HG02678 (cell line): ENCODE measurements around the gene SALL1.

Source experiments
- ATAC-seq: cut with Tn5 transposase; IDR thresholded peaks from one replicate; pipeline ENCODE4 v1.9.1; 2021; ENCODE audit warnings: mild to moderate bottlenecking, moderate library complexity; ENCODE audit not compliant: unreplicated experiment

Gene SALL1

GRCh38 chr16:51114382-51114781 lies 36.7 kb downstream of the SALL1 start:
- ATAC-seq = no peak

DNA sequence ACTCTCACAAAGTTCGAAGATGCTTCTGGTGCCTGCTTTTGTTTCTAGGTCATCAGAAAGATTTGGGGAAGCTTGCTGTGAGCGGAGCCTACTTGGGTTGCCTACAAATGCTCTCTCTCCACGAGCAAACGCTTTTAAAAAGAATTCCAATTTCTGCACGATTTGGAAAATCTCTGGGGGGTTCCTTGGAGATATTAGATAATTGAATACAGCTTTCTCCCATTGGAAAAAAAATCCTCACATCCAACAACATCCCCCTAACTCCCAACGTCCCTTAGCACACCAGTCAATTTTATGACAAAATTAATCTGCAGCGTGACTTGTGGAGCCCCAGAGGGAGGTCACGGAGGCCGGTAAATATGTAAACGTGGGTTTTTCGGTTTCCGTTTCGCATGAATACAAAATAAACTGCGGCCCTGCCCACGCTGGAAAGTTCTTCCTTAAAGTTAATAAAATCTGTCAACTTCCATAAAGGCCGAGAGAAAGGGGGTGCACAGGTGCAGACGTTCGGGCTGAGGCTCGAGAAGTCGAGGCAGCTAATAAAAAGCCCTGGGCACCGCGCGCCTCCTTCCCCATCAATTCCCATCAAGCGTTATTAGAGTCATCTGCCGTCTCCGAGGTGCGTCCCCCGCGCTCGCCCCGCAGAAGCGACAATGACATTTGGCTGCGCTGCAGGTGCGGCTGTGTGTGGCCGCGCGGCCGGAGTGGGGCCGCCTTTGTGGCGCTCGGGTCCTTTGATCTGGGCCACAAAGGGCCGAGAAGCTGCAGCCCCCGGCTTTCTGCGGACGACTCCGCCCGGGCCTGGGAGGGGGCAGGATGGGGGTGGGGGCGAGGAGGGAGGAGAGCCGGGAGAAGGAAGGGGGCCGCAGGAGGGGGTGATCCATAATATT lies 37.6 kb downstream of the SALL1 start:
- peak; percentile 52 for ATAC-seq

DNA sequence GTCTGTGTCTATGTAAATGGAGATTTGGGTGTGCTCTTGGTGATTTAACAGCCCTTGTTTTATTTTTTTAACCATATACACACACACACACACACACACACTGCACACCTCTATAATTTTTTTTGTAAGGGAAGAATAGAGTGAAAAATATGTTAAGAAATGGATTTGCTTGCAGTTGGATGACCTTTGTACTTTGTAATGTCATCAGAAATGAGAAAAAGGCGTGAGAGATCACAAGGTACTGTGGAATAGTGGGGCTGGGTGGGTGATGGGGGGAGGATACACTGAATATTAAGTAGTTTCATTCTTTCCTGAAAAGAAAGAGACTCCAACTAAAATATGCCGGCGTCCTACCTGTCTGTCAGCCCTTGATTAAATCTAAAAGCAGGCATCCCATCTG lies 38.7 kb downstream of the SALL1 start:
- ATAC-seq = no peak

GRCh38 chr16:51111759-51112158 lies 39.3 kb downstream of the SALL1 start:
- ATAC-seq = no peak

DNA sequence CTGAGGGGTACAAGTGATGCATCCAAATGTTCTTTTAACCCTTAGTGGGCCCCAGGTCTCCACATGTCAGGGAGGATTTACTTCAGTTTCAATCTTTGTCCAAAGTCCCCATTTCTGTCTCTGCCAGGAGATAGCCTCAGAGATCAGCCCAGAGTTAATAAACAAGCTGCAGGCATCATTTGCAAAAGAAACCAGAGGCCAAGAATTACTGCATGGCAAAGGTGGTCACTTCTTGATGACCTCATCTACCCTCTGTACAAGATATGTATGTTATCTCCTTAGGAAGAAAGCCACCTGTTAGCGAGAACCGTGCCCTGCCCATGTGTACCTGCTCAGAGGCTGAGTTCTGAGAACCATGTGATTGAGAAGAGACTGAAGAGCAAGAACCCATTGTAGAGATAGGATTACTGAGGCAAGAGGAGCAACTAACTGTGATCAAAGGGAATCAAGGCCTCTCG lies 40.3 kb downstream of the SALL1 start:
- no peak for ATAC-seq

GRCh38 chr16:51109173-51109572 lies 41.9 kb downstream of the SALL1 start:
- no peak for ATAC-seq

GRCh38 chr16:51107742-51108141 lies 43.3 kb downstream of the SALL1 start:
- no peak for ATAC-seq

GRCh38 chr16:51106535-51106934 lies 44.5 kb downstream of the SALL1 start:
- ATAC-seq = no peak

DNA sequence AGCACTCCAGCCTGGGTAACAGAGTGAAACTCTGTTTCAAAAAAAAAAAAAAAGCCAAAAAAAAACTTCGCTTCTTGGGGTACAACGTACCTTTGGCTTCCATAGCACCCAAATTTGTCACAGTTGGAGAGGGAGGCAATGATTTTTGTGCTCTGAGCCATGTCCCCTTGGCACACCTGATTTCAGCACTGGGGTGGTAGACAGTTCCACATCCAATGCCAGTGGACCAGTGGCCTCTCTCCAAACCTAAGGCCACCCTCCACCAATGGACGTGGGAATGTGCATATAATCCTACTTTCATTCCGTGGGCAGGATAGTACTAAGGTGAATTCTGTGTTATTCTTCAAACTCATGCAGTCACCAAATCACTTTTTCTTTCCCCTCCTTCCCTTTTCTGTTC lies 47.5 kb downstream of the SALL1 start:
- no peak for ATAC-seq

GRCh38 chr16:51097729-51098128 lies 53.3 kb downstream of the SALL1 start:
- no peak for ATAC-seq

DNA sequence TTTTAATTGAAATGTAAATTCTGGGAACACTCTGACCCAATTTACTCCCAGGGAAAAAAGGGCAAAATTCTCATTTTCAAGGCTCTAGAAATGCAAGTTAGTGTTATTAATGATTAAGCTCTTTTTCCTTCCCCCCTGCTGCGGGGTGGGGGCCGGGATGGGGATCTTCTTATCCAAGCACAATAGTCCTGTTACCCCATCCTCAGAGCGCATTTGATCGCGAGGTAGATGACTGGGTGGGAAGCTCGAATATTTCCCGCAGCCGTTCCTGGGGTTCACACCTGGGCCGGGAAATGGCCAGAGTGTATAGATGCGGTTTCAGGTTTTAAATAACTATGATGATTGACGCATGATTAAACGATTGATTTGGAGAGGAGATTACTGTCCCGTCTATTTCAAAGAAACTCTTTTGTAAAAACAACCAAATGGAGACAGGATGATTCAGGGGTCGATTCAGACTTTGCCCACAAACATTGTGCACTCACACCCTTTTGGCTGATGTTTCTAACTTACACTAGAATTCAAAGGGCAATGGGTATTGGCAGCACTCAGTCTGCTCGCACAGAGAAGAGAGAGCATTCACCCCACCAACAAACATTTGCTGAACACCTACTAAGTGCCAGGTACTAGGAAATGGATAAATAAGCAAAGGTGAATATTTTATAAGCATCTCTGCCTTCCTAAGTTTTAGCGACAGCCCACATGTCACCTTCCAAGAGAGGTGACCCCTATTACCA lies 55.0 kb downstream of the SALL1 start:
- ATAC-seq = no peak

DNA sequence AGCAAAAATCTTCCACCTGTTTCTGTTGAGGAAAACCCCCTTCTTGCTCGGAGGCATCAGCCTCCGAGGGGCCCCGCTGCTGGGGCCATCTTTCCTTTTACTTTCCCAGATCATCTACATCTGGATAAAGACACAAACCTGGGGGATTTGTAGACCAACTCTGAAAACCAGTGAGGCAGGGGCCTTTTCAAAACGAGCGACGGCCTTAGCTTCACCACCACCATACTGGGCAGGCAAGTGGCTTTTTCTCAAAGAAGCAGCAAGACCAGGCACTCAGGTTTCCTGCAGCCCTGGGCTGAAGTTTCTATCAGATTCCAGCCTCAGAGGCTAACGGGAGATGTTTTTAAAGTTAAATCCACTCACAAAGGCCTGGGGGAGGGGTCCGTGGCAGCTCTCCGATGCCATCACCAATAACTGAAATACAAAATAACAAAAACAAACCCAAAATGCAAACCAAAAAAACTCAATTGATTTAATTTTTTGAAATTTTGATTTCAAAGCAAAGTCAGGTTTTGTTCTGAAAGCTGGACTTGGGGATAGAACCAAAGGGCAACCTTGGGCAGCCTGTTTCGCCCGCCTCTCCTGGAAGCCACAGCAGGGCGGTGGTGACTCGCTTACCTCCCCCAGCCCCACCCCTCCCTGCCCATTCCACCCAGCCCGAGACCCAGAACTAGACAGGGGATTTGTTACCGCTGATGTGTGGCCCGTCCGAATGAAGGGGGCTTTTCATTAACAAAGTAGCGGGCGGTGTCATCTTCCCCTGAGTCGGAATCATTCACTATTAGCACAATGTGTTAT lies 55.8 kb downstream of the SALL1 start:
- ATAC-seq = no peak

- ATAC-seq = no peak
These were observed 57.3 kb downstream of the SALL1 start for GRCh38 chr16:51093726-51094280.
